Iris pigment epithelial cell (primary cell): Measurements from ENCODE around the gene JAG1.
"Not testable (repeated sequence)": the region's sequence is repeated elsewhere in the genome, so short reads cannot be mapped to it uniquely, and the experiment has no call there.

Experiments used
- DNase-seq: peaks from one replicate; pipeline ENCODE4 v3.0.0-alpha.2; 2011; ENCODE audit warnings: low read depth

The JAG1 gene

DNA sequence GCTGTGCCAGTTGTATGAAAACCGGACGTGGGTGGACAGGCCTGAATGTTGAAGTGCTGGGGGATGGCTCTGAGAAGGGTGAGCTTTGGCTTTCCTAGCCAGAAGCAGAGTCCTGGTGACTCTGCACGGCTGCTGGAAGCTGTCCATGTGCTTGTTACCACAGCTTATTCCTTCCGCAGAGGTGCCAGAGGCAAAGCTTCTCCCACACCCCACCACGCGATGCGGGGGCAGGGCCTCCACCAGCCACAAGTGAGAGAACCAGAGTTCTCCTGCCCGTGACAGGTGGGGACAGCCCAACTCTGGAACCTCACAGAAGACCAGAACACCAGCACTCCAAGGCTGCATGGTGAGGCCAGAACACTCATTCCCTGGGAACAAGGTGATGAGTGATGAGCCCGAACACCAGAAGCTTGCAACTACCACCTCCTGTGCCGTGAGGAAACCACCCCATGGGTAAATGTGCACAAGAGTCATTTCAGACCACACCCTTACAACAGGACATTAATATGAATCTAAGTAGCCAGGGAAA is 36.7 kb downstream of the JAG1 start:
- peak; percentile 74 for DNase-seq

GRCh38 chr20:10636326-10636818 is 37.4 kb downstream of the JAG1 start:
- peak; percentile 68 for DNase-seq

DNA sequence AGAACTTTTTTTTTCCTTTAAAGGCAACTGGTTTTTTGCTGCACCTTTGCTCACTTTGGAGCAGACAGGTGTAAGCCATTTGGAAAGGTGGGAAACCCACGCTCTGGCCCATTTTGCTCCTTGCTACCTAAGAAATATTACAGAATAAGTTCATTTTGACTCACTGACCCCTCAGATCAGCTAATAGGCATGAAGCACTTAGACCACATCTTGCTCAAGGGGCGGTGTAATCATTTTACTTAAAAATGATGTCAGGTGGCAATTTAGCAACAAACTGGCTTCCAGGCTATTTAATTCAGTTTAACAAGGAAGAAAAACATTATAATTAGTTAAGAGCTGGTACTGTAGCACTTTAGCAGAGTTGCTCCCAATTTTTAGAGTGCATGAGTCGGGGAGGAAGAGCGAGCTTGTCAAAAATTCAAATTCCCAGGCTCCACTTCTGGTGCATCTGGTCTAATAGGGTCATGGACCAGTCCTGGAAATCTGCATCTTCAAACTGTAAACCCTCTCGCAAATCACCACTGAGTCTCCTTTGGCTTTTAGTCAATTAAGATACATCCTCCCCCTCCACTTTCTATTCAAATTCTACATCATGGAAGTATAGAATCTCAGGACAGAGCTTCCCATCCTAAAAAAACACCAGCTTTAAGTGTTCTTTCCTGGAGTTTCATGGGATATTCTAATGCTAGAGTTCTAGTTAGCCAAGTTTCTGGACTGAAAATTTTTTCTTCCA is 38.2 kb downstream of the JAG1 start:
- DNase-seq = peak; percentile 56

DNA sequence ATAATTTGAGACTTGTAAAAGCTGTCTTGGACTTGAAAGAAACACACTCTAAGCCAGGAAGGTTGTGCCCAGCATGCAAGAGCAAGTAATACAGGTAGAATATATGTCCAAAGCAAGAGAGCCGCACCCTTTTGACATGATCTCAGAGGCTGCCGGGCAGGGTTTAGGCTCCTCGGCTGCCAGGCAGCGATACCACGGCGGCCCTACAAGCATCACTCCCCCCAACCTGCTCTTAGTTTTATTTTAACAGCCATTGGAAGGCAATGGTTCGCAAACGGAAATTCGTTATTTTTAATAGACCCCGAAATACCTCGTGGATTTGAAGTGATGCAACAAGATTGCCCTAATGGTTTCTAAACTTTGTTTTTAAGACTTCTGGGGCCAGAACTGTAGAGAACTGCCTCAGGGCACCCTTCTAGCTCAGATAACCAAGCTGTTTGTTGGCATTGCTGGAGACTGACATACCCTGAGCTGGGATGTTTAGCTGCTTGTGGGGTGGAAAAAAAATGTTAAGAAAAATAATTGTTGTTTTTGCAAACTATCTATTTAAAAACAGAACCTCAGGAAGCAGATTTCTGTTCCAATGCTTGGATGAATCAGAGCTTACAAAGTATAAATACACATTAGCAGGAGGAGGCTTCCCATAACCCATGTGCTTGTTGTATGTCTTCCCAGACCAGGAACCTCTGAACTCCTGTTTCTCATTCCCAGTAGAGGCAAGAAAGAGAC is 39.0 kb downstream of the JAG1 start:
- DNase-seq = peak; percentile 86

DNA sequence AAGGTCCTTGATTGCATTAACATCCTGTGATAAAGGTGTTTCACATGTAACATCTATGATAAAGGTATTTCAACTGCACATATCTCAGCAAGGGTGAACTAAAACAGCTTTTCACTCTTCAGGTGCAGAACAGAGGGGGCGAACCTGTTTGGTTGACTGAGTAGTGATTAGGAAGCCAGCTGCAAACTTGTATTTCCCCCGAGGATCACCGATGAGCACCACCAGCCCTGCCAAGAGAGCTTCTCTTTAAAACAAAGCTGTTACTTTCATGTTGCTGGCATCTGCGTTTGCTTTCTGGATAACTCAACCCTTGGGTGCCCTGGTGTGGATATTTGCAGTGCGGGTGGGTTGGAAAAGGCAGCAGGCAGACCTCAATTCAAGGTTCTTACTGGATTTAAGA is 39.6 kb downstream of the JAG1 start:
- no peak for DNase-seq

GRCh38 chr20:10633718-10634117 is 40.1 kb downstream of the JAG1 start:
- no peak for DNase-seq

DNA sequence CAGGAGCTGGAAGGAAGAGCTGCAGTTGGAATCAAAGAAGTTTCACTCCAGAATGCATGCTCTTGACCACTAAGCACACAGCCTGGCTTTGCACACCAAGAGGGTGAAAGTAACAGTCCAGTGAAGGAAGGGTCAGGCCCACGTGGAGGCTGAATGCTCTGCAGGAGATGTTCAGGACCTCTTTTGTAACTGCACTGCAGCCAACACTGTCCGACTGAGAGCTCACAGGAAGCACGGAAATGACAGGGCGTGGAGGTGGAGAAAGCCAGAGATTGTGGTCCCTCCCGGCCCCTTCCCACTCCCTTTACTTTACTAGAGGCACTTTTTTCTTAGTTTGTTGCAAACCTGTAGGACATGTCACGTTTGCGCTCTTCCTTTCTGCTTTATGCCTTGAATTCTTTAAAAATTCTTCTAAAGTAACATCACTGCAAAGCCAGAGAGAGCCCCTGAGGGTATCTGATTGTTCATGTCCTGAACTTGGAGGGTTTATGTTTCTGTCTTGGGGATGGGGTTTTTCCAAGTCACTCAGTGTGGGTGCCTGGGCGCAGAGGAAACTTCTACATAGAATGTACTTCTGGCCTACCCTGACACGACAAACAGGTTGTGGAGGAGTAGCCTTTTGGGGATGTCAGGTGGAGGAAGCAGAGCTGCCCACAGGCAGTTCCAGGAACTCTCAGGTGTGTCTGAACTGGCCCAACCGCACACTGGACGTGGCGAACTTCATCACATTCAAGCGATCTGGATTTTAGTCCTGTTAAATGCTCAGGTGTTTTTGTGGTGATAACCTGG is 40.9 kb downstream of the JAG1 start:
- no peak for DNase-seq

DNA sequence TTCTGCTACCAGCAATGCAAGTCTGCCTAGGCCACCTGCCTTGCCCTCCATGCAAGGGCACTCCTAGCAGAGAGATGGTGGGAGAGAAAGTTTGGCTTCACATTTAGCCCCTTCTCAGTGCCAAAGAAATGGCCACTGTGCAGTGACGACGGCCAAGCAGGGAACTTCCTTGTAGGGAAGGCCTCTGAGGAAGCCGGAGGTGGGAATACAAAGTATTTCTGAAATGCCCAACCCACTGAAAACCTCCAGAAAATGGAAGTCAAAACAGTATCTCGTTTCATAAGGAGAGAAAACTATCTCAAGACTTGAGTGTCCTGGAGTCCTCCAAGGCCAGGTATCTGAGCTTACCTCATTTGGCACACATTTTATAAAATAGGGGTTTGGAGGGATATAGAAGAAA is 42.7 kb downstream of the JAG1 start:
- DNase-seq = no peak

DNA sequence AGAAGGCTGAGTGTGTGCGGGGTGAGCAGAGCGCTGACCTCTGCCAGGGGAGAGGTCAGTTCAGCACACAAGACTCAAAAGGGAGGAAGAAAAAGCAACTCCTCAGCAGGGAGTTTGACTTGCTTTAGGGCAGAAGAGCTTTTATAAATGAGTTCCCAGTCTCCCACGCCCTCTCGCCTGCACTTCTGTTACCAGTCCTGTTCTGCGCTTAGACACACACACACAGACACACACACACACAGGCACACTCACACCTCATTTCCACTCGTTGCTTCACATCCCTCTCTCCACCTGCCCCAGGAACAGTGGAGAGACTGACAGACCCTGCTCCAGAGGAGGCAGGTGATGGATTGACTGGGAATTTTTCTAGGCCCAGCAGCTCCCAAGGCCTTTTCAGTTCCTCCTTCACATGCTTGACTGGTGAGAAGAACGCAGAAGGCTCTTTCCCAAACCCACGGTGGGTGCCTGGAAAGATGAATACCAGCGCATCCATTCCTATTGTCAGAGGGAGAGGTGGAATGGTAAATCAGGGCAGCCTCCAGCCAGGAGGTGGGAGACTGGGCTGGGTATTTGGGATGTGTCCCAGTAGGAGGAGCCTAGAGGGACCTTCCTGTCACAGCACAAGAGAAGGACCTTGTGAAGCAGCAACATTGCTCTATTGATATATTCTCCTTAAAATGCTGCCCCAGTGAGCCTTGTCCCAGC is 43.7 kb downstream of the JAG1 start:
- no peak for DNase-seq

DNA sequence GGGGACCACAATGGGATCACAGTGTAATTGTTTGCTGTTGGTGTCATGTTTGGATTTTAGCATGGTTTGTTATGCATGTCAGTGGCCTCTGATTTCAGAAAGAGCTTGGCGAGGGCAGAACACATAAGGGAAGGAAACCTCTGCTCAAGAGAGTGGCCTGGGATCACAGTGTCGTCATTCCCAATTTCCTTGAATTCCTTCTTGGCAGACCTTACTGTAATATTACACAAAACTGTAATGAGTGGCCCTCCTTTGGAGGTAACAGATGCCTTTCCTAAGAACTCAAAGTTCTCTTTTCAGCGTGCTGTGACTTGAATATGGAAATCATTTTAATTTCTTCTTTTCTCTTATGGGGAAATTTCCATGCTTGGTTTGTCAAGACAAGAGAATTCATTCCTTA is 46.9 kb downstream of the JAG1 start:
- DNase-seq = no peak

DNA sequence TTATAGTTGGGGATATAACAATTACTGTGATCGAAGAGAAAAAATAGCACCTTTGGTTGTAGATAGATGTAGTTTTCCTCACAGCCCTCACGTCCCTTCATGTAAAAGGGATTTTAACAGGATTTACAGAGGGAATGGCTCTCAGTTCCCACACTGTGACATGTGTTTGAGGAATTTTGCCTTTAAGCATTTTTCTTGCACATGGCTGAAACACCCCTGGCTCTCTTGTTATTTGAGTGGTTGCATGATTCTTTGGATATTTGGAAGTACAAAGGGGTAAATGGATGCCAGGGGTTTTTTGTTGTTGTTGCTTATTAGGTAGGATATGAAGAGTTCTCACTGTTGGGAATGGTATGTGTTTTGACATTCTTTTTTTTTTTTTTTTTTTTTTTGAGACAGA is 48.2 kb downstream of the JAG1 start:
- DNase-seq = no peak

DNA sequence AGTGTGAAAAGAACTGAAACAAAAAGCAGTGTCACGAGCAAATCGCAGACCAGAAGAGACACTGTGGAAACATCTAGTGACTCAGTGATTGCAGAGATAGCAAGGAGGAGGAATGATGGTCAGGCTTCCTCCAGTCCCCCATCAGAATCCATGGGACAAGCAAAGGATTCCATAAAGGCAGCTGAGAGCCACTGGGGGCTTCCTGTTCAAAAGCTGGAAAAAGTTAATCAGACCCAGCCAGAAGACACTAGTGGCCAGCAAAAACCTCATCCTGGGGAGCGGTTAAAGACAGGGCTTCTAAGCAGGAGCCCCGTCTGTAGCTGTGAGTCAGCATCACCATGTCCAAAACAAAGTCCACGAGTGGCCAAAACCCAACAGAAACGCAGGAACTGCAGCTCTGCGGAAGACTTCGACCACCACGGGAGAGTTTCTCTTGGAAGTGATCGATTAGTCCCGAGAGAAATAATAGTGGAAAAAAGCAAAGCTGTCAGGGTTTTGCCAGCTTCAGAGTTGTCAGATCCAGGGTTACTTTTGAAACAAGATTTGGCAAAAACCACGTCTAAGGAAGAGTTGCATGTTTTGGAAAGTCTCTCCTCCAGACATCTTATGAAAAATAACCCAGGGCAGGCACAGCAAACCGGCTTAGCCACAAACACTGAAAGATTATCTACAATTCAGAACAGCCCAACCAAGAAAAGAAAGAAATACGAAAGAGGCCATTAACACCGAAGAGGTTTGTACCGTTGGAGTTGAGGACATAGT is 51.0 kb downstream of the JAG1 start:
- peak; percentile 82 for DNase-seq

- DNase-seq = no peak
These were observed 52.6 kb downstream of the JAG1 start for GRCh38 chr20:10621149-10621548.

- DNase-seq = peak; percentile 83
These were observed 54.4 kb downstream of the JAG1 start for GRCh38 chr20:10619427-10619826.

GRCh38 chr20:10618611-10619245 is 55.1 kb downstream of the JAG1 start:
- DNase-seq = no peak

- not testable (repeated sequence) for DNase-seq
These were observed 56.2 kb downstream of the JAG1 start for GRCh38 chr20:10617549-10618133.

- DNase-seq = no peak
These were observed 57.6 kb downstream of the JAG1 start for GRCh38 chr20:10616212-10616611.

DNA sequence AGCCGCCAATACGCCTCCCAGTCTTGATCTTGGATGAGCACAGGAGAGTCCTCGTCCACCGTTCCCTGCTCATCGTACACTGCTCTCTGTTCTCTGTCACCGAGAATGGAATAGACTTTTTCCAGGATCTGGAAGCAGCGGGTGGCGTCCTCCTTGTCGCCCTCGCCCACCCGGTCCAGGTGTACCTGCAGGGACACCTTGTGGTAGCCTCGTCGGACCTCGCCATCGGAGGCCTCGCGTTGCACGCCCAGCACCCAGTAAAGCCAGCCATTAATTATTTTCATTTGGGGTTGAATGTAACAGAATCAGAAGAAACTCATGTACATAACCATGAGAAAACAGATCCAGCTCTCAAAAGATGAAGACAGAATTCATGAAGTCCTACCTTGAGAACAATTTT is 59.9 kb downstream of the JAG1 start:
- DNase-seq = no peak

DNA sequence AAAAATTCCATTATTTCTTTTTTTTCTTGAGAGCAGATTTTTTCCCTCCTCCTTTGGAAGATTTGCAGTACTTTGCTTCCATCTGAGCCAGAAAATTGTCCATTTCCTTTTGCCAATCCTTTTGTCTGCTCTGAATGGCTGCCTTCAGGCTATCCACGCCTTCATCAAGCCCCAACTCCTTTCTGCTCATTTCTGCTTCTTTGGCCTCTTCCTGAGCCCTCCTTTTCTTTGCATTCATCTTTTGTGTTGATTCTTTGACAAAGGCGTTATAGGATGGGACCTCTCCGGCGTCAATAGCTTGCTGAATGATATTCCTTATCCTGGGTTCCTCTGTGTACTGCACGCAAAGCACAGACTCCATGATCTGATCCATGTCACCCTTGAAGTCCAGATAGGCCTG is 60.4 kb downstream of the JAG1 start:
- DNase-seq = not testable (repeated sequence)

GRCh38 chr20:10611357-10611756 is 62.4 kb downstream of the JAG1 start:
- DNase-seq = peak; percentile 75
